Measurements from ENCODE around the gene TMC3.
A peak's percentile ranks its signal among the peaks of the same experiment; 100 is the strongest.

TMC3 gene

GRCh38 chr15:81304226-81304625, 69.8 kb downstream of the TMC3 start:
- H3K4me1 Mint-ChIP-seq = peaks cover 83% of the 10 kb centered on the region
- peak overlapping the region; percentile 88 for H3K27ac Mint-ChIP-seq
- H3K4me3 Mint-ChIP-seq = peak overlapping the region; percentile 95
- H3K27me3 Mint-ChIP-seq = no peaks in the 10 kb centered on the region
- peaks cover 43% of the 10 kb centered on the region for H3K36me3 Mint-ChIP-seq
- H3K9me3 Mint-ChIP-seq = no peaks in the 10 kb centered on the region

- Mint-ChIP-seq H3K36me3 (peaks cover 40% of the 10 kb centered on the region), H3K4me1 (peaks cover 84% of the 10 kb centered on the region), H3K4me3 (peak overlapping the region; percentile 95), H3K27ac (peak overlapping the region; percentile 96), H3K9me3 (no peaks in the 10 kb centered on the region), H3K27me3 (no peaks in the 10 kb centered on the region)
Observed at GRCh38 chr15:81303244-81304225, 70.5 kb downstream of the TMC3 start.

GRCh38 chr15:81302701-81303109, 71.3 kb downstream of the TMC3 start:
- Mint-ChIP-seq H3K4me3 (peak overlapping the region; percentile 95), H3K27ac (peak overlapping the region; percentile 68), H3K4me1 (peaks cover 90% of the 10 kb centered on the region), H3K36me3 (peaks cover 40% of the 10 kb centered on the region), H3K27me3 (no peaks in the 10 kb centered on the region), H3K9me3 (no peaks in the 10 kb centered on the region)

- H3K27me3 Mint-ChIP-seq = no peaks in the 10 kb centered on the region
- no peaks in the 10 kb centered on the region for H3K9me3 Mint-ChIP-seq
- peaks cover 90% of the 10 kb centered on the region for H3K4me1 Mint-ChIP-seq
- H3K36me3 Mint-ChIP-seq = peaks cover 38% of the 10 kb centered on the region
- peak overlapping the region; percentile 95 for H3K4me3 Mint-ChIP-seq
- H3K27ac Mint-ChIP-seq = peak overlapping the region; percentile 88
Observed at GRCh38 chr15:81301815-81302399, 72.1 kb downstream of the TMC3 start.

GRCh38 chr15:81301385-81301784, 72.6 kb downstream of the TMC3 start:
- Mint-ChIP-seq H3K4me1 (peaks cover 90% of the 10 kb centered on the region), H3K27me3 (no peaks in the 10 kb centered on the region), H3K9me3 (no peaks in the 10 kb centered on the region), H3K4me3 (peak overlapping the region; percentile 95), H3K27ac (peak overlapping the region; percentile 88), H3K36me3 (peaks cover 36% of the 10 kb centered on the region)

- Mint-ChIP-seq H3K27ac (peak overlapping the region; percentile 99), H3K9me3 (no peaks in the 10 kb centered on the region), H3K4me1 (peaks cover 91% of the 10 kb centered on the region), H3K4me3 (peak overlapping the region; percentile 95), H3K27me3 (no peaks in the 10 kb centered on the region), H3K36me3 (peaks cover 27% of the 10 kb centered on the region)
Observed at GRCh38 chr15:81299630-81300273, 74.3 kb downstream of the TMC3 start.

GRCh38 chr15:81299156-81299555, 74.9 kb downstream of the TMC3 start:
- Mint-ChIP-seq H3K27me3 (no peaks in the 10 kb centered on the region), H3K4me1 (peaks cover 91% of the 10 kb centered on the region), H3K27ac (peak overlapping the region; percentile 99), H3K4me3 (peak overlapping the region; percentile 95), H3K9me3 (no peaks in the 10 kb centered on the region), H3K36me3 (peaks cover 26% of the 10 kb centered on the region)

GRCh38 chr15:81298611-81299010, 75.4 kb downstream of the TMC3 start:
- H3K4me1 Mint-ChIP-seq = peaks cover 91% of the 10 kb centered on the region
- H3K4me3 Mint-ChIP-seq = peak overlapping the region; percentile 95
- H3K27ac Mint-ChIP-seq = peak overlapping the region; percentile 99
- no peaks in the 10 kb centered on the region for H3K27me3 Mint-ChIP-seq
- peaks cover 22% of the 10 kb centered on the region for H3K36me3 Mint-ChIP-seq
- H3K9me3 Mint-ChIP-seq = no peaks in the 10 kb centered on the region

GRCh38 chr15:81297603-81298575, 76.1 kb downstream of the TMC3 start:
- Mint-ChIP-seq H3K27ac (peak overlapping the region; percentile 99), H3K9me3 (no peaks in the 10 kb centered on the region), H3K36me3 (peaks cover 18% of the 10 kb centered on the region), H3K4me1 (peaks cover 91% of the 10 kb centered on the region), H3K27me3 (no peaks in the 10 kb centered on the region), H3K4me3 (peak overlapping the region; percentile 95)

- no peaks in the 10 kb centered on the region for H3K9me3 Mint-ChIP-seq
- peaks cover 91% of the 10 kb centered on the region for H3K4me1 Mint-ChIP-seq
- H3K27me3 Mint-ChIP-seq = no peaks in the 10 kb centered on the region
- peaks cover 13% of the 10 kb centered on the region for H3K36me3 Mint-ChIP-seq
- H3K4me3 Mint-ChIP-seq = peak overlapping the region; percentile 95
- peak overlapping the region; percentile 99 for H3K27ac Mint-ChIP-seq
Observed at GRCh38 chr15:81297147-81297572, 76.9 kb downstream of the TMC3 start.

- Mint-ChIP-seq H3K9me3 (no peaks in the 10 kb centered on the region), H3K4me3 (peak overlapping the region; percentile 95), H3K27me3 (no peaks in the 10 kb centered on the region), H3K27ac (peak overlapping the region; percentile 99), H3K4me1 (peaks cover 91% of the 10 kb centered on the region), H3K36me3 (peaks cover 8% of the 10 kb centered on the region)
Observed at GRCh38 chr15:81296673-81297072, 77.3 kb downstream of the TMC3 start.

- Mint-ChIP-seq H3K9me3 (no peaks in the 10 kb centered on the region), H3K36me3 (peaks cover 7% of the 10 kb centered on the region), H3K4me1 (peaks cover 91% of the 10 kb centered on the region), H3K4me3 (peak overlapping the region; percentile 95), H3K27me3 (no peaks in the 10 kb centered on the region), H3K27ac (peak overlapping the region; percentile 99)
Observed at GRCh38 chr15:81296186-81296585, 77.8 kb downstream of the TMC3 start.

GRCh38 chr15:81295486-81296121, 78.4 kb downstream of the TMC3 start:
- Mint-ChIP-seq H3K27me3 (no peaks in the 10 kb centered on the region), H3K4me3 (peak overlapping the region; percentile 95), H3K27ac (peak overlapping the region; percentile 99), H3K36me3 (peaks cover 5% of the 10 kb centered on the region), H3K4me1 (peaks cover 89% of the 10 kb centered on the region), H3K9me3 (no peaks in the 10 kb centered on the region)

- H3K36me3 Mint-ChIP-seq = peaks cover 2% of the 10 kb centered on the region
- H3K27me3 Mint-ChIP-seq = no peaks in the 10 kb centered on the region
- H3K4me3 Mint-ChIP-seq = peak overlapping the region; percentile 95
- peaks cover 94% of the 10 kb centered on the region for H3K4me1 Mint-ChIP-seq
- H3K9me3 Mint-ChIP-seq = peaks cover 4% of the 10 kb centered on the region
- peak overlapping the region; percentile 99 for H3K27ac Mint-ChIP-seq
Observed at GRCh38 chr15:81294516-81294880, 79.5 kb downstream of the TMC3 start.

All from activated naive CD4-positive, alpha-beta T cell treated with anti-CD3 and anti-CD28 coated beads, Interleukin-2, amount 50 U/mL, for 24 hours (primary cell).